Neural progenitor cell (in vitro differentiated cells): ENCODE measurements around the gene ATG3.

ENCODE experiments used
- EZH2 ChIP-seq: fragments of 200-600 bp; sonication (generic); IDR thresholded peaks from 2 replicates; pipeline ENCODE4 v1.6.1; 2017; ENCODE audit warnings: antibody characterized with exemption, mild to moderate bottlenecking, moderate library complexity
- EZH2phosphoT487 ChIP-seq: fragments of 200-600 bp; sonication (generic); IDR thresholded peaks from 2 replicates; pipeline ENCODE4 v1.6.1; 2017; ENCODE audit warnings: antibody characterized with exemption
- TF ChIP-seq, protein P1 (sequence below): fragments of 200-600 bp; sonication (generic); IDR thresholded peaks from 2 replicates; pipeline ENCODE4 v1.5.1; 2017; ENCODE audit warnings: antibody characterized with exemption, mild to moderate bottlenecking

DNA sequence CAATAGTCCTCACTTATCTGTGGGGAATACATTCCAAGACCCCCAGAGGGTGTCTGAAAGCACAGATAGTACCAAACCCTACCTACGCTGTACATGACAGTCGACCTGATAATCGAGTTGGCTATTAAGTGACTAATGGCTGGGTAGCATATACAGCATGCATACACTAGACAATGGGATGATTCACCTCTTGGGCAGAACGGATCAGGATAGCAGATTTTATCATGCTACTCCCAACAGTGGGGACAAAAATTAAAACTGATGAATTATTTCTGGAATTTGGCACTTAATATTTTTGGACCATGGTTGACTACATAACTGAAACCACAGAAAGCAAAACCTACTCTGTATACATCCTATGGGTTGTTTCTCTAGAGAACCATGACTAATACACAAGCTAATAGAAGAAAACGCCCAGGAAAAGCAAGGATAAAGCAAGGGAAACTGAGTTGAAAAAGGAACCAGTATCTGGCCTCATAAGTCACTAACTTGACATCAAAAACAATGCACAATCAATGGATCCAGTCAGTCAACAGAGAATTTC is 15.5 kb downstream of the ATG3 start:
- TF ChIP-seq, protein P1, sequence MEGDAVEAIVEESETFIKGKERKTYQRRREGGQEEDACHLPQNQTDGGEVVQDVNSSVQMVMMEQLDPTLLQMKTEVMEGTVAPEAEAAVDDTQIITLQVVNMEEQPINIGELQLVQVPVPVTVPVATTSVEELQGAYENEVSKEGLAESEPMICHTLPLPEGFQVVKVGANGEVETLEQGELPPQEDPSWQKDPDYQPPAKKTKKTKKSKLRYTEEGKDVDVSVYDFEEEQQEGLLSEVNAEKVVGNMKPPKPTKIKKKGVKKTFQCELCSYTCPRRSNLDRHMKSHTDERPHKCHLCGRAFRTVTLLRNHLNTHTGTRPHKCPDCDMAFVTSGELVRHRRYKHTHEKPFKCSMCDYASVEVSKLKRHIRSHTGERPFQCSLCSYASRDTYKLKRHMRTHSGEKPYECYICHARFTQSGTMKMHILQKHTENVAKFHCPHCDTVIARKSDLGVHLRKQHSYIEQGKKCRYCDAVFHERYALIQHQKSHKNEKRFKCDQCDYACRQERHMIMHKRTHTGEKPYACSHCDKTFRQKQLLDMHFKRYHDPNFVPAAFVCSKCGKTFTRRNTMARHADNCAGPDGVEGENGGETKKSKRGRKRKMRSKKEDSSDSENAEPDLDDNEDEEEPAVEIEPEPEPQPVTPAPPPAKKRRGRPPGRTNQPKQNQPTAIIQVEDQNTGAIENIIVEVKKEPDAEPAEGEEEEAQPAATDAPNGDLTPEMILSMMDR, result no peak
- TF ChIP-seq EZH2phosphoT487 (no peak), EZH2 (no peak)
